ENCODE data around the gene RASGRF2.

DNA sequence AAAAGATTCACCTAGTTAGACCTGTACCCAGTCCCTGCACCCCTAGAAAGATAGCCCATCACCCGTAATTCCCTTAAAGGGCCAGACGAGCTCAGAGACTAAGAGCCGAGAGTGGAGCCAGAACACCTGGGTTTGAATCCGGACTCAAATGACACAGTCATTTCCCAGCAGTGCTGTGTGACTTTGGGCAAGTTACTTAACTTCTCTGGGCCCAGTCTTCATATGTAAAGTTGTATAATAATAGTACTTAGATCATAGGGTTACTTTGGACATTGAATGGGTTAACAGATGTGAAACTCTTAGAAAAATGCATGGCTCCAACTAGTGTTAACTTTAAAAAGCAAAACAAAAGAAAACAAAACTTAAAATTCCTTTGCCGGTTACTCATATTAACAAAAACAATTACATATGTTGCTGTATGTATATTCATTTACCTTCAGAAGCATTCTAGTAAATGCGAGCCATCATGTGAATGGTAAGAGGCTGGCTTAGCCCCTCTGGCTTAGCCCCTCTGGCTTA, 40.4 kb upstream of the RASGRF2 start:
- TF ChIP-seq POLR2A (IDR thresholded peaks at IDR 0.05; ENCODE audit: low read depth, low read length) (no peak), TAF1 (IDR thresholded peaks at IDR 0.05; ENCODE audit: borderline replicate concordance, low read depth, low read length) (no peak)
